AG04449 (cell line): ENCODE measurements around the gene VPS13D.

ENCODE experiments used
- CTCF ChIA-PET: fragments of 350-600 bp; formaldehyde crosslinking; extraction: SDS; loops from one replicate; lab custom pipeline; 2021; ENCODE audit warnings: antibody characterized with exemption; lab: Yijun Ruan, JAX
- POLR2A ChIA-PET: fragments of 400-600, 350-600 bp; formaldehyde crosslinking; extraction: SDS; loops from one replicate; lab custom pipeline; 2020; ENCODE audit warnings: antibody characterized with exemption, inconsistent platforms; lab: Yijun Ruan, JAX
- DNase-seq: peaks from one replicate; pipeline ENCODE4 v3.0.0-alpha.2; 2010; ENCODE audit warnings: low read depth, low spot score
- H3K4me3 ChIP-seq: 2 replicates; pipeline ENCODE4 v1.5.1; 2011; ENCODE audit warnings: low read depth, mild to moderate bottlenecking, control low read depth, low read length
- CTCF ChIP-seq: IDR thresholded peaks from one replicate; pipeline ENCODE4 v1.5.1; 2011; ENCODE audit warnings: mild to moderate bottlenecking, moderate library complexity, low read length, control low read depth, inconsistent platforms; ENCODE audit not compliant: insufficient read depth; ENCODE audit errors: missing control alignments

The VPS13D gene

DNA sequence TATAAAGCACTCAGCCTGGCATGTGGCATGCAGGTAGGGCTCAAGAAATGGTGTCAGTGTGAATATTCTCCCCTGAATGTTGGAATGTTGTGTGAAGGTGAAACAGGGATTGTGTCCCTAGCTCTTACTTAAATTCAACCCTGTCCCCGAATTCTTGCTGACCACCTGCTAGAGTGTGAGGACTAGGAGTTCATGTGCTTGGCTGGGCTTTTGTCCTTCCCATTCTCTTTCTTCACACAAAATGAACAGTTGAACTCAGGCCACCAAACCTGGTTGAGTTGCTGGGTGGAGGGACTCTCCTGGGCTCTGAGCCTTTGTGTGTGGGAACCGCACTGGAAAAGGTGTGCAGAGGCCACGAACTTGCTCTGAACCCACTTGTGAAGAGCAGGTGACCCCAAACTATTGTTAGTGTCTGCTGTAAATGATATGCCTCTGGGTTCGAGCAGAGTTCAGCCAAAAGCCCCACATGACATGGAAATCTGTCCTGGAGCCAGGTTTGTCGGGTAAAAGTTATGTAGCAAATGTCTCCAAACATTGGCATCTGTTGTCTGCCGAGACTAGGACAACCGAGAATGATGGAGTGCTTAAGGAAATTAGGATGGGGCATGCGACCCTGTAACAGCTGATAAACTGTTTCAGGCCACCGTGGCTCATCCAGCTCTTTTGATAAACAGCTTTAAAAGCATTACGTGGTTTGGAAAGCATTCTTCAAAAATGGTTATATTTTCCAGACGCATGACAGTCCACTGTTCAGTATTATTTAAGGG, 243.9 kb downstream of the VPS13D start:
- H3K4me3 ChIP-seq: no peak overlapping the region
- ChIA-PET CTCF (interaction anchor here (1.3 to 2.9 kb wide), 3 partner anchors 11 to 49 kb away, joined by 3 to 15 read pairs (median 4); no protein-coding TSS in a partner anchor), POLR2A (no interaction called here)
- TF ChIP-seq CTCF: no peak
- DNase-seq: no peak

GRCh38 chr1:12475101-12475500, 245.3 kb downstream of the VPS13D start:
- ChIA-PET POLR2A (no interaction called here), CTCF (interaction anchor here (1.1 to 2.9 kb wide), 4 partner anchors 13 to 50 kb away, joined by 3 to 15 read pairs (median 4); no protein-coding TSS in a partner anchor)
- no peak for TF ChIP-seq CTCF
- H3K4me3 ChIP-seq: no peak overlapping the region
- no peak for DNase-seq

DNA sequence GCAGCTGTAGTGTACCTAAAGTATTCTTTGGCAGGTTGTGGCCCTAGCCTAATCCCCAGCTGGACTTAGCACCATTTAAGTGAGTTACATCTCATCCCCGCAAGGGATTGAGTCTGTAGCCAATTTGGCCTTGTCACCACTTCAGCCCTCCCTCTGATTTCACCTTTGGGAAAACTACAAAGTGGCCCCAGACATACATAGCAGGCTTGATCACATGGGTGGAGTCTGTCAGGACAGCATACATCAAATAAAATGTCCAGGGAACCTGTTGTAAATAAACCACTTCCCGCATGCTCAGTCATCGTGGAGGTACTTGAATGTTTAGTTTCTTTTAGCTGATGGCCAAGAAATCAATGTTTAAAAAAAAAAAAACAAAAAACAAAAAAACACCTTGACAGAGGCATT, 245.7 kb downstream of the VPS13D start:
- no peak for DNase-seq
- CTCF ChIA-PET: interaction anchor here (1.1 to 2.9 kb wide), 3 partner anchors 13 to 28 kb away, joined by 4 to 15 read pairs (median 5); no protein-coding TSS in a partner anchor
- H3K4me3 ChIP-seq: no peak overlapping the region
- TF ChIP-seq CTCF: no peak
- POLR2A ChIA-PET: no interaction called here

- ChIA-PET CTCF (interaction anchor here (1.1 to 2.9 kb wide), 2 partner anchors 14 to 29 kb away, joined by 5 to 15 read pairs; no protein-coding TSS in a partner anchor), POLR2A (no interaction called here)
- DNase-seq: no peak
- no peak overlapping the region for H3K4me3 ChIP-seq
- TF ChIP-seq CTCF: no peak
Measured at GRCh38 chr1:12475947-12476346, 246.1 kb downstream of the VPS13D start.

DNA sequence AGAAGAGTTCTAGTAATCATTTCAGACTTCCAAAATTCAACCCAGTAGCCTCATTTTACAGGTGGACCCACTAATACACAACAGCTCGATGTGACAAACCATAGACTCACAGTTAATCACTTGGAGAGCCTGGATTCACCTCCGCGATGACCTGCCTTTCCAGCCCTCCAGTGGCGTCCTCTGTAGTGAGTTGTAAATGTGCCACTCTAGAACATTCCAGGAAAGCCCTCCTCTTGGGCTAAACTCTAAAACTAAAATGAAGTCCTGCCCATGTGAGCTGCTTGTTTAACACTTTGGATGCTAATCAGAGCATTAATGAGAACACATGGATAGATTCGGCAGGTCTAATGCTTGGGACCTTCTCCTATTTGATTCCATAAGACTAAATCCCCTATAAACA, 247.5 kb downstream of the VPS13D start:
- no peak for TF ChIP-seq CTCF
- POLR2A ChIA-PET: interaction anchor here (1.2 to 1.8 kb wide), 4 partner anchors 10 to 141 kb away, joined by 3 to 8 read pairs (median 6); no protein-coding TSS in a partner anchor
- no peak overlapping the region for H3K4me3 ChIP-seq
- CTCF ChIA-PET: interaction anchor here (1.3 kb wide), 1 partner anchor 143 kb away, joined by 5 read pairs; no protein-coding TSS in a partner anchor
- DNase-seq: no peak
